H1 (cell line): ENCODE results near the gene CXCL1. TPM values are rescaled to one million over a fixed set of nuclear protein-coding genes. Genes with fewer than 3 reads are reported as not detected.

Experiments used
- CTCF ChIA-PET: fragments of 300-600 bp; sonication (Branson Sonifier 250); formaldehyde crosslinking; loops from one replicate; lab custom pipeline; 2021; ENCODE audit not compliant: partially characterized antibody; lab: Charles Lee
- POLR2A ChIA-PET: fragments of 300-600 bp; sonication (Branson Sonifier 250); formaldehyde crosslinking; loops from one replicate; lab custom pipeline; 2021; ENCODE audit warnings: inconsistent platforms; ENCODE audit not compliant: partially characterized antibody; lab: Charles Lee
- DNase-seq, 2 experiments: peaks; one replicate each; pipeline versions ENCODE4 v3.0.0 to v3.0.0-alpha.2; 2010 to 2022; ENCODE audit warnings: low spot score in 2 of 2, low read depth in 1 of 2, mixed read lengths in 1 of 2
- FAIRE-seq: peaks from 2 replicates; lab custom pipeline; 2011; peaks lifted over from hg19 to GRCh38; lab: Jason Lieb, UNC
- H2AFZ ChIP-seq: 2 replicates; pipeline ENCODE4 v1.8.1; 2012; ENCODE audit warnings: low read length, inconsistent platforms
- H2AK5ac ChIP-seq: 2 replicates; pipeline ENCODE4 v1.6.1; 2013; ENCODE audit warnings: low read depth, low read length
- H2BK120ac ChIP-seq: replicated peaks from 2 replicates; pipeline ENCODE3; 2013; ENCODE audit warnings: low read depth, low read length, inconsistent platforms
- H2BK12ac ChIP-seq: 2 replicates; pipeline ENCODE4 v1.6.1; 2013; ENCODE audit warnings: low read depth, low read length
- H2BK15ac ChIP-seq: 2 replicates; pipeline ENCODE4 v1.6.1; 2013; ENCODE audit warnings: low read length
- H2BK20ac ChIP-seq: 2 replicates; pipeline ENCODE4 v1.6.1; 2013; ENCODE audit warnings: low read length
- H2BK5ac ChIP-seq: 2 replicates; pipeline ENCODE4 v1.6.1; 2013; ENCODE audit warnings: low read depth, low read length
- H3K14ac ChIP-seq: 2 replicates; pipeline ENCODE4 v1.6.1; 2013; ENCODE audit warnings: inconsistent platforms; ENCODE audit not compliant: insufficient read length
- H3K18ac ChIP-seq: 2 replicates; pipeline ENCODE4 v1.6.1; 2013; ENCODE audit warnings: low read length; ENCODE audit errors: extremely low read depth
- H3K23ac ChIP-seq: 2 replicates; pipeline ENCODE4 v1.6.1; 2013; ENCODE audit warnings: inconsistent platforms; ENCODE audit not compliant: insufficient read length
- H3K23me2 ChIP-seq: 2 replicates; pipeline ENCODE4 v1.6.1; 2013; ENCODE audit warnings: low read depth, low read length
- H3K27ac ChIP-seq: 2 replicates; pipeline ENCODE4 v1.6.1; 2011; ENCODE audit warnings: low read depth, low read length, inconsistent platforms
- H3K27me3 ChIP-seq, 4 experiments: replicated peaks in 1 of 4; 1 replicate in 1 of 4; 2 replicates in 3 of 4; pipeline versions ENCODE4 v1.6.1 to v1.8.1; 2011 to 2013; ENCODE audit warnings: low read length in 3 of 4, mild to moderate bottlenecking in 3 of 4, inconsistent platforms in 2 of 4, mixed read lengths in 2 of 4, moderate library complexity in 1 of 4; ENCODE audit not compliant: control insufficient read depth in 3 of 4, insufficient read depth in 3 of 4; ENCODE audit errors: extremely low read depth in 1 of 4
- H3K36me3 ChIP-seq, 4 experiments: 2 replicates each; pipeline versions ENCODE4 v1.6.1 to v1.8.1; 2011 to 2013; ENCODE audit warnings: mild to moderate bottlenecking in 4 of 4, low read length in 3 of 4, moderate library complexity in 2 of 4, control low read depth in 1 of 4, inconsistent platforms in 1 of 4; ENCODE audit not compliant: insufficient read depth in 4 of 4, control insufficient read depth in 2 of 4
- H3K4ac ChIP-seq: replicated peaks from 2 replicates; pipeline ENCODE3; 2013; ENCODE audit warnings: low read length, low read depth, mixed read lengths, inconsistent platforms; ENCODE audit not compliant: insufficient read length
- H3K4me1 ChIP-seq, 4 experiments: replicated peaks in 1 of 4; 1 replicate in 1 of 4; 2 replicates in 3 of 4; pipeline versions ENCODE4 v1.6.1 to v1.8.1; 2011 to 2013; ENCODE audit warnings: low read length in 3 of 4, inconsistent platforms in 2 of 4, mixed read lengths in 1 of 4; ENCODE audit not compliant: insufficient read depth in 4 of 4, control insufficient read depth in 3 of 4
- H3K4me2 ChIP-seq, 2 experiments: 2 replicates each; pipeline versions ENCODE4 v1.6.1 to v1.8.1; 2011 to 2013; ENCODE audit warnings: low read depth in 2 of 2, low read length in 2 of 2, control low read depth in 1 of 2, inconsistent platforms in 1 of 2, mild to moderate bottlenecking in 1 of 2; ENCODE audit not compliant: insufficient read depth in 1 of 2
- H3K4me3 ChIP-seq, 4 experiments: fragments of 200-600, 300-600 bp in 1 of 4; sonication (generic), shearing (Covaris generic), sonication (Bioruptor Twin) in 1 of 4; 2 replicates each; pipeline versions ENCODE4 v1.5.1 to v1.8.1; 2011 to 2016; ENCODE audit warnings: low read length in 4 of 4, low read depth in 3 of 4, control low read depth in 2 of 4, inconsistent platforms in 2 of 4, mild to moderate bottlenecking in 2 of 4, mixed read lengths in 1 of 4, moderate library complexity in 1 of 4; ENCODE audit not compliant: insufficient read depth in 2 of 4; ENCODE audit errors: extremely low read depth in 1 of 4
- H3K56ac ChIP-seq: replicated peaks from 2 replicates; pipeline ENCODE3; 2013; ENCODE audit warnings: low read depth, mild to moderate bottlenecking, mixed read lengths, low read length, inconsistent platforms; ENCODE audit not compliant: insufficient read length
- H3K79me1 ChIP-seq: 2 replicates; pipeline ENCODE4 v1.6.1; 2013; ENCODE audit warnings: low read depth, low read length, control low read depth
- H3K79me2 ChIP-seq, 2 experiments: 2 replicates each; pipeline versions ENCODE4 v1.6.1 to v1.8.1; 2012 to 2013; ENCODE audit warnings: low read length in 2 of 2, mild to moderate bottlenecking in 2 of 2, inconsistent platforms in 1 of 2; ENCODE audit not compliant: insufficient read depth in 2 of 2, control insufficient read depth in 1 of 2
- H3K9ac ChIP-seq, 4 experiments: replicated peaks in 1 of 4; 1 replicate in 1 of 4; 2 replicates in 3 of 4; pipeline versions ENCODE4 v1.6.1 to v1.8.1; 2011 to 2013; ENCODE audit warnings: low read depth in 3 of 4, low read length in 3 of 4, control low read depth in 2 of 4, mild to moderate bottlenecking in 2 of 4, moderate library complexity in 2 of 4, inconsistent platforms in 1 of 4; ENCODE audit errors: extremely low read depth in 1 of 4
- H3K9me3 ChIP-seq, 2 experiments: 2 replicates each; pipeline versions ENCODE4 v1.6.1 to v1.8.1; 2012 to 2013; ENCODE audit warnings: mild to moderate bottlenecking in 2 of 2, moderate library complexity in 2 of 2, control low read depth in 1 of 2, inconsistent platforms in 1 of 2, low read depth in 1 of 2, low read length in 1 of 2, mixed read lengths in 1 of 2; ENCODE audit not compliant: insufficient read depth in 2 of 2
- H4K20me1 ChIP-seq, 2 experiments: replicated peaks in 1 of 2; 2 replicates each; pipeline versions ENCODE3 to v1.8.1; 2011 to 2013; ENCODE audit warnings: inconsistent platforms in 2 of 2, low read length in 2 of 2, mild to moderate bottlenecking in 1 of 2; ENCODE audit not compliant: insufficient read depth in 2 of 2, control insufficient read depth in 1 of 2
- H4K5ac ChIP-seq: 2 replicates; pipeline ENCODE4 v1.6.1; 2013; ENCODE audit warnings: low read length, low read depth, mixed read lengths, inconsistent platforms; ENCODE audit not compliant: insufficient read length
- H4K8ac ChIP-seq: 2 replicates; pipeline ENCODE4 v1.8.0; 2013; ENCODE audit warnings: mild to moderate bottlenecking, moderate library complexity, low read length, inconsistent platforms; ENCODE audit not compliant: insufficient read depth; ENCODE audit errors: extremely low read depth
- H4K91ac ChIP-seq: replicated peaks from 2 replicates; pipeline ENCODE3; 2013; ENCODE audit warnings: low read length, mixed read lengths, inconsistent platforms; ENCODE audit not compliant: insufficient read length
- CEBPB ChIP-seq: IDR thresholded peaks from 2 replicates; pipeline ENCODE4 v1.6.1; 2012; ENCODE audit warnings: low read depth, low read length
- CTBP2 ChIP-seq: IDR thresholded peaks from 2 replicates; pipeline ENCODE4 v1.7.0; 2011; ENCODE audit warnings: borderline replicate concordance, mild to moderate bottlenecking, moderate library complexity, mixed read lengths, low read length; ENCODE audit not compliant: insufficient read depth, insufficient read length
- KDM1A ChIP-seq: fragments of 200-600, 300-600 bp; sonication (generic); IDR thresholded peaks from 2 replicates; pipeline ENCODE4 v1.7.1; 2016; ENCODE audit warnings: mild to moderate bottlenecking, low read length, borderline replicate concordance
- NANOG ChIP-seq: IDR thresholded peaks from 2 replicates; pipeline ENCODE4 v1.6.1; 2011; ENCODE audit warnings: low read length, low read depth, mild to moderate bottlenecking, inconsistent platforms; ENCODE audit not compliant: insufficient read depth, poor library complexity, severe bottlenecking
- RBBP5 ChIP-seq: IDR thresholded peaks from 2 replicates; pipeline ENCODE4 v1.7.1; 2012; ENCODE audit warnings: low read depth, mild to moderate bottlenecking, inconsistent platforms, low read length, moderate library complexity, borderline replicate concordance
- RNF2 ChIP-seq: fragments of 200-900, 300-1000 bp; sonication (generic); IDR thresholded peaks from 2 replicates; pipeline ENCODE4 v1.7.1; 2016; ENCODE audit warnings: borderline replicate concordance, low read depth, mild to moderate bottlenecking, antibody characterized with exemption, low read length; ENCODE audit not compliant: poor library complexity, severe bottlenecking; ENCODE audit errors: missing control alignments
- RXRA ChIP-seq: IDR thresholded peaks from 2 replicates; pipeline ENCODE4 v1.6.1; 2011; ENCODE audit warnings: low read depth, mild to moderate bottlenecking, low read length, moderate library complexity; ENCODE audit not compliant: insufficient read depth
- SAP30 ChIP-seq: fragments of 300-600 bp; sonication (generic); IDR thresholded peaks from 2 replicates; pipeline ENCODE4 v1.7.1; 2012; ENCODE audit warnings: low read length, moderate library complexity, mild to moderate bottlenecking, inconsistent platforms; ENCODE audit not compliant: insufficient read depth, insufficient replicate concordance
- SIN3A ChIP-seq, 2 experiments: IDR thresholded peaks in 1 of 2; conservative IDR thresholded peaks in 1 of 2; 2 replicates each; pipeline ENCODE4 v1.6.1; 2011 to 2012; ENCODE audit warnings: low read length in 2 of 2, improper control_type of control experiment in 1 of 2, low read depth in 1 of 2, mild to moderate bottlenecking in 1 of 2
- SIRT6 ChIP-seq: IDR thresholded peaks from one replicate; pipeline ENCODE4 v1.7.1; 2012; ENCODE audit warnings: low read length, inconsistent platforms
- SP1 ChIP-seq: IDR thresholded peaks from 2 replicates; pipeline ENCODE4 v1.6.1; 2011; ENCODE audit warnings: low read depth, low read length
- TBP ChIP-seq: IDR thresholded peaks from 2 replicates; pipeline ENCODE4 v1.6.1; 2011; ENCODE audit warnings: low read depth, low read length, improper control_type of control experiment
- YY1 ChIP-seq: IDR thresholded peaks from 2 replicates; pipeline ENCODE4 v1.6.1; 2011; ENCODE audit warnings: low read depth, mild to moderate bottlenecking, low read length
- WGBS, 2 experiments: shearing (Covaris generic) in 1 of 2; methylation state at CpG; one replicate each; pipeline versions ENCODE4 v1.1.6 to v1.1.7; 2013 to 2015; ENCODE audit warnings: low lambda C conversion rate in 2 of 2, mixed read lengths in 2 of 2, inconsistent platforms in 1 of 2, low coverage in 1 of 2, missing lambda C conversion rate in 1 of 2; ENCODE audit not compliant: insufficient replicate concordance in 2 of 2, insufficient coverage in 1 of 2, insufficient read length in 1 of 2; ENCODE audit errors: extremely low coverage in 1 of 2, missing lambda C conversion rate in 1 of 2; 5-methylcytosine and 5-hydroxymethylcytosine counted together
- polyA plus RNA-seq, 7 experiments: library from polyadenylated mRNA; depleted of rRNA in 3 of 7; stranded (reverse) in 5 of 7; unstranded in 2 of 7; fragments of >200 nt in 5 of 7; fragments of 200-250 nt in 2 of 7; gene quantifications; 1 replicate in 5 of 7; 2 replicates in 1 of 7; 4 replicates in 1 of 7; pipeline versions ENCODE4 v1.2.1 to v1.2.3, GENCODE V29; 2011 to 2013; ENCODE audit warnings: missing spikeins in 2 of 7, mixed read lengths in 2 of 7
- total RNA-seq: library from RNA; stranded (reverse); fragmentation: NEBNext Ultra II Directional; extraction: Animal tissue kit (Norgen Biotek cat#: 25700); gene quantifications from 2 replicates; pipeline ENCODE4 v1.2.1, GENCODE V29; 2021

The CXCL1 gene
- total and polyA plus RNA-seq, 2 of the 8 experiments (the other 6 are each of a cell fraction or from before 2014, with no cell fraction given), result 0.77 to 0.80 TPM

- no peak overlapping the region for H4K91ac ChIP-seq
- H3K79me2 ChIP-seq, result no peaks in the 10 kb centered on the region
- ChIA-PET CTCF (interaction anchor here (0.9 kb wide), 1 partner anchor 661 kb away, joined by 3 read pairs; no protein-coding TSS in a partner anchor), POLR2A (interaction anchor here (0.6 kb wide), 1 partner anchor 76 kb away, joined by 3 read pairs; no protein-coding TSS in a partner anchor)
- H3K23me2 ChIP-seq, result peaks cover 5% of the 10 kb centered on the region; the same call in 1 of the 2 replicates
- H3K23ac ChIP-seq, result no peak overlapping the region
- FAIRE-seq (no peak), DNase-seq (no peak)
- no peak overlapping the region for H2BK5ac ChIP-seq
- H3K18ac ChIP-seq, result no peak overlapping the region
- H3K4me3 ChIP-seq, result no peak overlapping the region
- 92% methylated on average over 1 of the region's 1 CpG; no CpG with 5 or more reads in 1 of the 2 experiments for WGBS, 2 experiments
- no peaks in the 10 kb centered on the region for H3K9me3 ChIP-seq
- H3K14ac ChIP-seq, result no peak overlapping the region
- no peak overlapping the region; a peak in 1 of 4 replicates for H3K4me2 ChIP-seq
- H3K4me1 ChIP-seq, result peaks cover 0 to 4% (median 2%) of the 10 kb centered on the region in 4 experiments; a peak in 3 of 7 replicates
- H3K9ac ChIP-seq, result no peak overlapping the region
- H4K8ac ChIP-seq, result no peak overlapping the region
- H3K36me3 ChIP-seq, result no peaks in the 10 kb centered on the region
- no peak overlapping the region for H2BK20ac ChIP-seq
- no peak overlapping the region for H2AK5ac ChIP-seq
- no peak overlapping the region for H3K27ac ChIP-seq
- H3K27me3 ChIP-seq, result peaks cover 0 to 22% (median 11%) of the 10 kb centered on the region in 4 experiments; a peak in 6 of 7 replicates
- no peak overlapping the region for H2AFZ ChIP-seq
- H4K5ac ChIP-seq, result no peak overlapping the region
- no peaks in the 10 kb centered on the region for H4K20me1 ChIP-seq
- no peak overlapping the region for H3K4ac ChIP-seq
- H2BK120ac ChIP-seq, result no peak overlapping the region
- no peak overlapping the region for H2BK12ac ChIP-seq
- H3K56ac ChIP-seq, result no peak overlapping the region
- no peaks in the 10 kb centered on the region for H3K79me1 ChIP-seq
- H2BK15ac ChIP-seq, result no peak overlapping the region
- no peak for TF ChIP-seq SP1
- no peak for TF ChIP-seq TBP
- TF ChIP-seq KDM1A, result no peak
- no peak for TF ChIP-seq YY1
- no peak for TF ChIP-seq CTBP2
- no peak for TF ChIP-seq RNF2
- no peak for TF ChIP-seq CEBPB
- TF ChIP-seq SIRT6, result no peak
- TF ChIP-seq SAP30, result no peak
- TF ChIP-seq RBBP5, result no peak
- no peak for TF ChIP-seq NANOG
- TF ChIP-seq SIN3A (conservative IDR thresholded peaks at IDR 0.05 in 1 of 2, IDR thresholded peaks at IDR 0.05 in 1 of 2; ENCODE audit: low read depth in 1 of 2, low read length in 2 of 2), result no peak
- TF ChIP-seq RXRA, result no peak
Measured at GRCh38 chr4:73870768-73871167, 1.6 kb downstream of the CXCL1 start.
